AG10803 (cell line): ENCODE data around the gene YAP1.
A peak's percentile ranks its signal among the peaks of the same experiment; 100 is the strongest.

Source experiments
- DNase-seq: peaks from one replicate; pipeline ENCODE4 v3.0.0; 2010; ENCODE audit warnings: low read depth
- H3K4me3 ChIP-seq: 2 replicates; pipeline ENCODE4 v1.5.1; 2011; ENCODE audit warnings: mild to moderate bottlenecking, low read length, control low read depth
- TF ChIP-seq, protein P1 (sequence below): conservative IDR thresholded peaks from 2 replicates; pipeline ENCODE4 v1.5.1; 2011; ENCODE audit warnings: mild to moderate bottlenecking, low read length, control low read depth, inconsistent platforms

YAP1 gene

DNA sequence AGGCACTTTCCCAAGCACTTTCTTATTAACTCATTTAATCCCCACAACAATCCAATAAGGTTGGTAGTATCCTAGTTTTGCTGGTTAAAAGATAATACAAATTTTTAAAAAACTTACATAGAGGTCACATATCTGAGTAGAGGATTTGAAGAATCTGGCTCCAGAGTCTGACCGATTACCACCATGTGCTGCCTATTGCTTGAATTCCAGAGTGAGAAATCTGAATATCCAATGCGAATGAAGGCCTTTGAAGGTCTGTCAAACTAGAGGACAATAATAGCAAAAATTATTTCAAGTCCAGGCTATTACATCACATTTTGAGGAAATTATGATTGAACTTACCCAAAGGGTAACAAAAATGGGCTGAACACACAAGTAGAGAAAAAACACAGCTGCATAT lies 129.2 kb downstream of the YAP1 start:
- no peak overlapping the region for H3K4me3 ChIP-seq
- TF ChIP-seq, protein P1, sequence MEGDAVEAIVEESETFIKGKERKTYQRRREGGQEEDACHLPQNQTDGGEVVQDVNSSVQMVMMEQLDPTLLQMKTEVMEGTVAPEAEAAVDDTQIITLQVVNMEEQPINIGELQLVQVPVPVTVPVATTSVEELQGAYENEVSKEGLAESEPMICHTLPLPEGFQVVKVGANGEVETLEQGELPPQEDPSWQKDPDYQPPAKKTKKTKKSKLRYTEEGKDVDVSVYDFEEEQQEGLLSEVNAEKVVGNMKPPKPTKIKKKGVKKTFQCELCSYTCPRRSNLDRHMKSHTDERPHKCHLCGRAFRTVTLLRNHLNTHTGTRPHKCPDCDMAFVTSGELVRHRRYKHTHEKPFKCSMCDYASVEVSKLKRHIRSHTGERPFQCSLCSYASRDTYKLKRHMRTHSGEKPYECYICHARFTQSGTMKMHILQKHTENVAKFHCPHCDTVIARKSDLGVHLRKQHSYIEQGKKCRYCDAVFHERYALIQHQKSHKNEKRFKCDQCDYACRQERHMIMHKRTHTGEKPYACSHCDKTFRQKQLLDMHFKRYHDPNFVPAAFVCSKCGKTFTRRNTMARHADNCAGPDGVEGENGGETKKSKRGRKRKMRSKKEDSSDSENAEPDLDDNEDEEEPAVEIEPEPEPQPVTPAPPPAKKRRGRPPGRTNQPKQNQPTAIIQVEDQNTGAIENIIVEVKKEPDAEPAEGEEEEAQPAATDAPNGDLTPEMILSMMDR, result no peak
- DNase-seq, result no peak

DNA sequence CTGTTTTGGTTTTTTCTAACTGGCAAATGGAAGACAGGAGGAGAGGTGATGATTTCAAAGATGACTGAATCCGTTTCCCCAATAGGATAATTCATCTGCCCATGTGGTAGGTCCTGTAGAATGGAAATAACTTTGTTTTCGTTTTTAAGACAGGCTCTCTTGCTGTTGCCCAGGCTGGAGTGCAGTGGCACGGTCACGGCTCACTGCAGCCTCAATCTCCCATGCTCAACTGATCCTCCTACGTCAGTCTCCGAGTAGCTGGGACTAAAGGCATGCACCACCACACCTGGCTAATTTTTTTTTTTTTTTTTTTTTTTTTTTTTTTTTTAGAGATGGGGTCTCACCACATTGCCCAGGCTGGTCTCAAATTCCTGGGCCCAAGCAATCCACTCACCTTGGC lies 129.7 kb downstream of the YAP1 start:
- DNase-seq, result no peak
- TF ChIP-seq, protein P1, result no peak
- no peak overlapping the region for H3K4me3 ChIP-seq

DNA sequence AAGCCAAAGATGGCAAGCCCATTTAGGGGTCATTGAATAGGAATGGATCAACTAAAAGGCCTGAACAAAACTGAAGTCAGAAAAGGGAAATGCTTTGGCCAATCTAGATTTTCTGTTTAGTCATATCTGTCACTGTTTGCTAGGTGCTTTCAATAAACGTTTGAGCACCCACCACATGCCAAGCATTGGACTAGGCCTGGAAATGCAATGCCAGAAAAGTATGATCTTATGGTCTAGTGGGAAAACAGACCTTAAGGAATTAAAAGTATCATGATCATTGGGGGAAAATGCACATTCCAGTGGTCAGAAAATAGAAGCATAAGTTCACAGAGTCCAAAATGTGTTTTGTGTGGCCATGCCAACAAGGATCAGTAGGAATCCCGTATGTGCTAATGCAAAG lies 130.3 kb downstream of the YAP1 start:
- peak; percentile 88 for DNase-seq
- TF ChIP-seq, protein P1, result no peak
- no peak overlapping the region for H3K4me3 ChIP-seq

DNA sequence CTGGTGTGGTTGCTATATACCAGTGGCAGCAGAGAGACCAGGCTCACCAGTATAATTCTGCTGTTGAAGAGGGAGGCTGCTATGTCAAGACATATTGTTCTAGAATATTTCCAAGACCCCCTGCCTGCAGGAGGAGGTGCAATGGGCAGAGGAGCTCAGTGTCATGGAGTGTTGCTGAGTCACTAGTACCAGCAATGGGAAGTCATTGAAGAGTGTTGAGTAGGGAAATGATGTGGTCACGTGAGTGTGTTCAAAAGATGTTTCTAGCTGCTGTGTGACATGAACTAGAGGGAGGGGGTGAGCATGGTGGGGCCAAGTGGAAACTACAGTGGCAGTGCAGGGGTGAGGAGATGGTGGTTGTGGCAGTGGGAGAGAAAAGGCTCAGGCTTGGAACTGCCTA lies 130.8 kb downstream of the YAP1 start:
- TF ChIP-seq, protein P1, result no peak
- DNase-seq, result peak; percentile 56
- no peak overlapping the region for H3K4me3 ChIP-seq

DNA sequence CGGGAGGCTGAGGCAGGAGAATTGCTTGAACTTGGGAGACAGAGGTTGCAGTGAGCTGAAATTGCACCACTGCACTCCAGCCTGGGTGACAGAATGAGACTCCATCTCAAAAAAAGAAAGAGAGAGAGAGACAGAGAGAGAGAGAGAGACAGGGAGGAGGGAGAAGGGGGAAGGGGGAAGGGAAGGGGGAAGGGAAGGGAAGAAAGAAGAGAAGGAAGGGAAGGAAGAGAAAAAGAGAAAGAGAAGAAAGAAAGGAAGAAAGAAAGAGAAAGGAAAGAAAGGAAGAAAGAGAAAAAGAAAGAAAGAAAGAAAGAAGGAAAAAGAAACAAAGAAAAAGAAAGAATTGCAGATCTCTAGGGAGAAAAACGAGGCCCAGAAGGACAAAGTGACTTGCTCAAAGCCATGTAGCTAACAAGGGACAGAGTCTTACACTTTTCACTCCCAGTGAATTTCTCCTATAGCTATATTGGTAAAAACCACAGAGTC lies 133.2 kb downstream of the YAP1 start:
- TF ChIP-seq, protein P1, result no peak
- no peak overlapping the region for H3K4me3 ChIP-seq

DNA sequence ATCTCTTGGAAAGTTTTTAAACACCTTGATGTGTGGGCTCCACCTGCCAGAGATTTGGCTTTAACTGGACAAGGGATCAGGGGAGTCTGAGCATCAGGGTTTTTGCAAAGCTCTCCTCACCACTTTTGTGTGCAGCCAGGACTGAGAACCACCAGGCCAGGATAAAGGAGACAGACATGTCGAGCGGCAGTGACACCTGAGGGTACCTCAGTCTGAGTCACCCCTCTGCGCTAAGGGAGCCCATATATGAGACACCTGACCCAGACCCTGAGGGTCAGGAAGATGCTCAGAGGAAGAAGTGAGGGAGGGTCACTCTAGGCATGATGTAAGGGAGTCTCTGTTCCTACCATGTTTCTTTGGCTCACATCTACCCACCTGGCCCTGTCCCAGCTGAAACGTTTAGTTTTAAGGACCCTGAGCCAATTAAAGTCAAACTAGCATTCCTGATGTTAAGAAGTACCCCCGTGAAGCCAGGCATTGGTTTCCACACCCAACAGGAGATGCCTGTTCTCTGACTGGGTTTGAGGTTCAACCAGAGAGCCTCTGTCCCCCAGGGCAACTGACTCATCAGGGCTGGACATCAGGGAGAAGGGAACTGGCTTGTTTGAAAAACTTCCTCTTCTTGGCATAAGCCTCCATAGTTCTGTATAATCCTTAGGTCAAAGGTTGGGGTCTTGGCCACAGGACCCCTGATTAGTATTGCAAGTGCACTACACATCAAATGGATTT lies 134.6 kb downstream of the YAP1 start:
- DNase-seq, result peak; percentile 87
- TF ChIP-seq, protein P1, result no peak
- H3K4me3 ChIP-seq, result no peak overlapping the region

More for the DNA sequence above, 133.2 kb downstream of the YAP1 start:
- DNase-seq, result no peak

DNA sequence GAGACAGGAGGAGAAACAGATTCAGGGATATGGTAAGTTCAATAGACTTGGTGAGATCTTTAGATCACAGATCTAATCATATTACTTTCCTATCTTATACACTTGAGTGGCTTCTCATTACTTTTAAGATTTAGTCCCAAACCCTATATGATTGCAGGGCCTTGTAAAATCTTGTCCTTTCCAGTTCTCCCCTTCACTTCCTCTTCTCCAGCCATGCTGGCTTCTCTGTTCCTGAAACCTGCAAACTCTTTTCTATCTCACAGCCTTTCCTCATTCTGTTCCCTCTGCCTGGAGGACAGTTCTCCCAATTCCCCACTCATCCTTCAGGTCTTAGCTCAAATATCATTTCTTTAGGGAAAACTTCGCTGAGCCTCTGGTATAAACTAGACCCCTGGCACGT lies 141.2 kb downstream of the YAP1 start:
- DNase-seq, result no peak
- no peak overlapping the region for H3K4me3 ChIP-seq
- TF ChIP-seq, protein P1, result no peak
